GM19035 (cell line): ENCODE results near the gene HRCT1.
"Not testable (repeated sequence)": the region's sequence is repeated elsewhere in the genome, so short reads cannot be mapped to it uniquely, and the experiment has no call there.

ENCODE experiments used
- ATAC-seq: cut with Tn5 transposase; IDR thresholded peaks from one replicate; pipeline ENCODE4 v1.9.1; 2021; ENCODE audit not compliant: unreplicated experiment

The HRCT1 gene

GRCh38 chr9:35905912-35906679 lies at the start of gene HRCT1:
TSS of gene HRCT1 (plus strand) at chr9:35906202. CDS start at chr9:35906288, 86 bp downstream.
- ATAC-seq, result no peak

GRCh38 chr9:35856206-35856605 lies 49.8 kb upstream of the HRCT1 start:
- ATAC-seq, result no peak

GRCh38 chr9:35856882-35857281 lies 49.1 kb upstream of the HRCT1 start:
- ATAC-seq, result no peak

- ATAC-seq, result no peak
Observed at GRCh38 chr9:35858458-35858857, 47.5 kb upstream of the HRCT1 start.

GRCh38 chr9:35859310-35859989 lies 46.6 kb upstream of the HRCT1 start:
- no peak for ATAC-seq

- ATAC-seq, result no peak
Observed at GRCh38 chr9:35859990-35860339, 46.0 kb upstream of the HRCT1 start.

- ATAC-seq, result no peak
Observed at GRCh38 chr9:35861161-35861897, 44.7 kb upstream of the HRCT1 start.

GRCh38 chr9:35862328-35862727 lies 43.7 kb upstream of the HRCT1 start:
- ATAC-seq, result no peak

- ATAC-seq, result no peak
Observed at GRCh38 chr9:35863583-35863982, 42.4 kb upstream of the HRCT1 start.

GRCh38 chr9:35864695-35865255 lies 41.2 kb upstream of the HRCT1 start:
- no peak for ATAC-seq

GRCh38 chr9:35867538-35867937 lies 38.5 kb upstream of the HRCT1 start:
- ATAC-seq, result no peak

GRCh38 chr9:35868933-35869332 lies 37.1 kb upstream of the HRCT1 start:
- no peak for ATAC-seq

- ATAC-seq, result no peak
Observed at GRCh38 chr9:35869621-35870216, 36.3 kb upstream of the HRCT1 start.

GRCh38 chr9:35870351-35870923 lies 35.6 kb upstream of the HRCT1 start, which contains the start of gene OR13J1:
TSS of gene OR13J1 (minus strand) at chr9:35870401. CDS start at chr9:35870401, 0 bp downstream.
- no peak for ATAC-seq

- ATAC-seq, result no peak
Observed at GRCh38 chr9:35871545-35871944, 34.5 kb upstream of the HRCT1 start.

- no peak for ATAC-seq
Observed at GRCh38 chr9:35872505-35872904, 33.5 kb upstream of the HRCT1 start.

GRCh38 chr9:35882263-35882848 lies 23.6 kb upstream of the HRCT1 start:
- no peak for ATAC-seq

- no peak for ATAC-seq
Observed at GRCh38 chr9:35882996-35883395, 23.0 kb upstream of the HRCT1 start.

- ATAC-seq, result not testable (repeated sequence)
Observed at GRCh38 chr9:35884908-35885307, 21.1 kb upstream of the HRCT1 start.

GRCh38 chr9:35891646-35892045 lies 14.4 kb upstream of the HRCT1 start:
- ATAC-seq, result no peak
